HepG2 (cell line): ENCODE data around the gene RASA2. TPM values are rescaled to one million over a fixed set of nuclear protein-coding genes. Genes with fewer than 3 reads are reported as not detected.

Experiments used
- ATAC-seq: fragments of 200-7000 bp; cut with Tn5 transposase; 3 replicates; pipeline ENCODE4 v1.9.1; 2020; ENCODE audit warnings: mild to moderate bottlenecking, moderate library complexity
- BruUV-seq: library from RNA; stranded (reverse); fragments of 400-500 nt; replicated peaks from 2 replicates; lab custom pipeline; 2021; lab: Mats Ljungman, UMichigan
- CTCF ChIA-PET: fragments of 300-600 bp; formaldehyde crosslinking; extraction: SDS; loops from one replicate; lab custom pipeline; 2021; ENCODE audit warnings: low total read pairs, inconsistent platforms, low intra/inter-chr PET ratio; lab: Yijun Ruan, JAX
- POLR2A ChIA-PET: fragments of 350-600 bp; sonication (Branson Sonifier 250); formaldehyde crosslinking; loops from one replicate; lab custom pipeline; 2020; ENCODE audit warnings: antibody characterized with exemption, inconsistent platforms; lab: Yijun Ruan, JAX
- DNase-seq: peaks from one replicate; pipeline ENCODE4 v3.0.0-alpha.2; 2015; ENCODE audit warnings: low spot score
- FAIRE-seq: peaks from 3 replicates; lab custom pipeline; 2011; peaks lifted over from hg19 to GRCh38; lab: Jason Lieb, UNC
- H2AFZ ChIP-seq: one replicate; pipeline ENCODE4 v1.6.1; 2011; ENCODE audit warnings: low read length, inconsistent platforms
- H3K27ac ChIP-seq: fragments of 300-600 bp; 3 replicates; pipeline ENCODE4 v1.8.0; 2011; ENCODE audit warnings: mixed run types, mild to moderate bottlenecking, mixed read lengths, low read length, inconsistent platforms; ENCODE audit not compliant: insufficient read depth; ENCODE audit errors: extremely low read length
- H3K27me3 ChIP-seq, 2 experiments: fragments of 200-600 bp in 1 of 2; 2 replicates in 1 of 2; 3 replicates in 1 of 2; pipeline versions ENCODE4 v1.6.0 to v1.8.0; 2011; ENCODE audit warnings: low read length in 2 of 2, mild to moderate bottlenecking in 2 of 2, moderate library complexity in 2 of 2, inconsistent platforms in 1 of 2; ENCODE audit not compliant: insufficient read depth in 2 of 2, control insufficient read depth in 1 of 2
- H3K36me3 ChIP-seq, 2 experiments: fragments of 200-600 bp in 1 of 2; replicated peaks in 1 of 2; 2 replicates in 1 of 2; 3 replicates in 1 of 2; pipeline versions ENCODE4 v1.5.1 to v1.8.0; 2011; ENCODE audit warnings: low read length in 2 of 2, inconsistent platforms in 1 of 2; ENCODE audit not compliant: insufficient read depth in 2 of 2, control insufficient read depth in 1 of 2
- H3K4me1 ChIP-seq: 2 replicates; pipeline ENCODE4 v1.5.1; 2012; ENCODE audit warnings: low read length, inconsistent platforms; ENCODE audit not compliant: insufficient read depth
- H3K4me2 ChIP-seq: 2 replicates; pipeline ENCODE4 v1.6.0; 2011; ENCODE audit warnings: low read depth, low read length, inconsistent platforms
- H3K4me3 ChIP-seq, 3 experiments: fragments of 200-600 bp in 1 of 3; sonication (generic), shearing (Covaris generic) in 1 of 3; replicated peaks in 1 of 3; 2 replicates each; pipeline ENCODE4 v1.5.1; 2011 to 2016; ENCODE audit warnings: low read length in 3 of 3, inconsistent platforms in 2 of 3, low read depth in 2 of 3, mild to moderate bottlenecking in 2 of 3, control low read depth in 1 of 3, mixed read lengths in 1 of 3; ENCODE audit not compliant: insufficient read depth in 1 of 3
- H3K79me2 ChIP-seq: one replicate; pipeline ENCODE4 v1.6.1; 2011; ENCODE audit warnings: low read length, inconsistent platforms; ENCODE audit not compliant: insufficient read depth
- H3K9ac ChIP-seq: 2 replicates; pipeline ENCODE4 v1.6.0; 2011; ENCODE audit warnings: mild to moderate bottlenecking, low read depth, low read length, inconsistent platforms; ENCODE audit not compliant: insufficient read depth
- H3K9me3 ChIP-seq: 2 replicates; pipeline ENCODE4 v1.5.1; 2012; ENCODE audit warnings: mild to moderate bottlenecking, low read length
- H4K20me1 ChIP-seq: 2 replicates; pipeline ENCODE4 v1.6.0; 2011; ENCODE audit warnings: inconsistent platforms, mild to moderate bottlenecking, low read length, moderate library complexity; ENCODE audit not compliant: insufficient read depth
- ATF1 ChIP-seq: IDR thresholded peaks from 2 replicates; pipeline ENCODE4 v1.6.1; 2016; ENCODE audit warnings: mild to moderate bottlenecking, control low read depth
- IRF2 ChIP-seq: IDR thresholded peaks from 2 replicates; pipeline ENCODE4 v1.6.1; 2018; ENCODE audit warnings: missing genetic modification reagents, missing compliant biosample characterization
- SOX13 ChIP-seq, 3 experiments: fragments of 450-650 bp in 1 of 3; sonication (generic) in 1 of 3; formaldehyde crosslinking in 1 of 3; IDR thresholded peaks in 2 of 3; conservative IDR thresholded peaks in 1 of 3; 2 replicates each; pipeline versions ENCODE4 v1.5.0 to v1.6.1; 2016 to 2020; ENCODE audit warnings: antibody characterized with exemption in 1 of 3, mild to moderate bottlenecking in 1 of 3, missing compliant biosample characterization in 1 of 3, missing genetic modification reagents in 1 of 3, moderate library complexity in 1 of 3
- ZBTB7B ChIP-seq: sonication (generic); formaldehyde crosslinking; IDR thresholded peaks from 2 replicates; pipeline ENCODE4 v1.4.0; 2020; ENCODE audit warnings: missing genetic modification reagents
- ZNF124 ChIP-seq: sonication (generic); formaldehyde crosslinking; IDR thresholded peaks from 2 replicates; pipeline ENCODE4 v1.4.0; 2020; ENCODE audit warnings: missing genetic modification reagents
- ZNF567 ChIP-seq: sonication (generic); formaldehyde crosslinking; IDR thresholded peaks from 2 replicates; pipeline ENCODE4 v1.8.1; 2023; ENCODE audit warnings: mild to moderate bottlenecking, missing genetic modification reagents, borderline replicate concordance
- ZNF572 ChIP-seq: sonication (generic); formaldehyde crosslinking; IDR thresholded peaks from 2 replicates; pipeline ENCODE4 v1.5.1; 2020; ENCODE audit warnings: mild to moderate bottlenecking, missing genetic modification reagents
- ZNF614 ChIP-seq: IDR thresholded peaks from 2 replicates; pipeline ENCODE4 v1.6.1; 2018; ENCODE audit warnings: missing biosample characterization, missing genetic modification reagents, inconsistent platforms, borderline replicate concordance
- WGBS: methylation state at CpG from one replicate; pipeline ENCODE4 v1.1.6; 2017; ENCODE audit warnings: low lambda C conversion rate; 5-methylcytosine and 5-hydroxymethylcytosine counted together
- in situ Hi-C: cut with HindIII; loops from 2 replicates; pipeline ENCODE4 v1.10.0; 2017; ENCODE audit warnings: low pct_unique_long_range_greater_than_20kb; ENCODE audit not compliant: extremely low pct_ligation_motif_present
- intact Hi-C: fragments of 100-400 bp; cut with micrococcal nuclease; formaldehyde crosslinking; loops from one replicate; pipeline ENCODE4 v1.10.0; 2022; ENCODE audit not compliant: unreplicated experiment
- polyA plus RNA-seq, 8 experiments: library from polyadenylated mRNA; depleted of rRNA in 3 of 8; stranded (reverse) in 7 of 8; unstranded in 1 of 8; fragments of >200 nt; fragmentation: Illumina TruSeq in 4 of 8; extraction: Trizol in 4 of 8; gene quantifications; 2 replicates each; pipeline versions ENCODE4 v1.2.1 to v1.2.3, GENCODE V29; 2011 to 2016; ENCODE audit warnings: low read depth in 4 of 8, missing spikeins in 1 of 8, mixed read lengths in 1 of 8; ENCODE audit not compliant: insufficient read depth in 1 of 8
- total RNA-seq, 5 experiments: library from RNA; depleted of rRNA; stranded (reverse); fragments of >200 nt; fragmentation: Illumina TruSeq; extraction: Trizol; gene quantifications; 2 replicates each; pipeline ENCODE4 v1.2.3, GENCODE V29; 2016; ENCODE audit warnings: low read depth in 1 of 5
- TF ChIP-seq, protein P1 (sequence below): IDR thresholded peaks from 2 replicates; pipeline ENCODE4 v1.6.1; 2018; ENCODE audit warnings: missing genetic modification reagents

The RASA2 gene
- total and polyA plus RNA-seq, 2 of the 13 experiments (the other 11 are each of a cell fraction or from before 2014, with no cell fraction given): 5.4 to 8.5 TPM

GRCh38 chr3:141491081-141491480, 4.3 kb downstream of the RASA2 start:
- no peaks in the 10 kb centered on the region; the same call in 1 of the 2 replicates for H4K20me1 ChIP-seq
- CTCF ChIA-PET: no interaction called here
- no TSS peak for BruUV-seq
- TF ChIP-seq ZNF567 (CRISPR knock-in tag) (no peak), IRF2 (CRISPR knock-in tag) (no peak), SOX13 (IDR thresholded peaks at IDR 0.05) (no peak), SOX13 (CRISPR knock-in tag; conservative IDR thresholded peaks at IDR 0.05 in 1 of 2, IDR thresholded peaks at IDR 0.05 in 1 of 2) (no peak), ZNF614 (CRISPR knock-in tag) (no peak), ATF1 (CRISPR knock-in tag) (no peak), ZNF572 (CRISPR knock-in tag) (no peak), ZBTB7B (no peak), ZNF124 (no peak)
- TF ChIP-seq, protein P1, sequence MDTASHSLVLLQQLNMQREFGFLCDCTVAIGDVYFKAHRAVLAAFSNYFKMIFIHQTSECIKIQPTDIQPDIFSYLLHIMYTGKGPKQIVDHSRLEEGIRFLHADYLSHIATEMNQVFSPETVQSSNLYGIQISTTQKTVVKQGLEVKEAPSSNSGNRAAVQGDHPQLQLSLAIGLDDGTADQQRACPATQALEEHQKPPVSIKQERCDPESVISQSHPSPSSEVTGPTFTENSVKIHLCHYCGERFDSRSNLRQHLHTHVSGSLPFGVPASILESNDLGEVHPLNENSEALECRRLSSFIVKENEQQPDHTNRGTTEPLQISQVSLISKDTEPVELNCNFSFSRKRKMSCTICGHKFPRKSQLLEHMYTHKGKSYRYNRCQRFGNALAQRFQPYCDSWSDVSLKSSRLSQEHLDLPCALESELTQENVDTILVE (CRISPR knock-in tag): no peak
- DNase-seq (no peak), FAIRE-seq (no peak), ATAC-seq (no peak)
- no peak overlapping the region for H2AFZ ChIP-seq
- H3K4me2 ChIP-seq: no peak overlapping the region
- intact Hi-C loops (no loop called here), in situ Hi-C loops (no loop called here)
- H3K27me3 ChIP-seq: no peaks in the 10 kb centered on the region
- POLR2A ChIA-PET: no interaction called here
- WGBS: 98% methylated on average over 3 of the region's 3 CpGs
- peaks cover 78% of the 10 kb centered on the region for H3K79me2 ChIP-seq
- no peak overlapping the region for H3K4me3 ChIP-seq
- peaks cover 36% of the 10 kb centered on the region for H3K4me1 ChIP-seq
- no peaks in the 10 kb centered on the region for H3K9me3 ChIP-seq
- no peak overlapping the region for H3K9ac ChIP-seq
- H3K36me3 ChIP-seq: no peaks in the 10 kb centered on the region
- no peak overlapping the region for H3K27ac ChIP-seq
